ENCODE data around the gene ANKRD52. TPM values are rescaled to one million over a fixed set of nuclear protein-coding genes. Genes with fewer than 3 reads are reported as not detected.

ANKRD52 gene
- total and polyA plus RNA-seq, 10 of the 15 experiments (the other 5 are each of a cell fraction or from before 2014, with no cell fraction given) = 0.90 to 55.3 (median 16.1) TPM

DNA sequence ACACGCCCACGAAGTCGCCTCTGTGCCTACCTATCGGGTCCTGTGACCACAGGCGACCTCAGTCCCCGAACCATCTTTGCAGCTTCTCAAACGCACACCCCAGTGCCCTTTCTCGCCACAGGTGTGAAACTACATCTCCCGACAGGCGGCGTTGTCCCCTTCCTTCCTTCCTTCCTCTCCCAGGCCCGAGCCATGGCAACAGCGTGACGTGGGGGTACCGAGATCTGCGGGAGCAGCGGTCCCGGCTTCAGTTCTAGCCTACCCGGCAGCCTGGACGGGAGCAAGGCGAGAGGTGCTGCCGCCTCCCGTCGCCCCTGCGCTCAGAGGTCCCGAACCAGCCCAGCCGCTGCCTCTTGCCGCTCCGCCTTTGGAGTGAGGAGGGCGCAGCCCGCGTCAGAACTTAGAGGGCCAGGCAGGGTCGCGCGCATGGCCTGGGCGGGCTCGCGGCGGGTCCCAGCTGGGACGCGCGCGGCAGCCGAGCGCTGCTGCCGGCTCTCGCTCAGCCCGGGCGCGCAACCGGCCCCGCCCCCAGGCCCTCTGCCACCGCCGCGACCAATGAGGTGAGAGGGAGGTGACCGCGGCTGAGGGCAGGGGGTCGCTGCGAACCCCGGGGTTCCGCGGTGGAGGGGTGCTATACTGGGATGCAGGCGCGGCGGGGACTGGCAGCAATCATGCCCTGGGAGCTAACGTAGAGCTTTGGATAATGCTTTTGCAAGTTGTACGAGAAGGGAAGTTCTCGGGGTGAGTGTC lies 8.7 kb upstream of the ANKRD52 start, which contains the start of gene COQ10A:
Gene COQ10A (plus strand): TSS at position 250 of the 750 bp plus-strand sequence. CDS start 177 bp downstream, at position 427.
- ChIA-PET CTCF (interaction anchor here (0.7 to 4.5 kb wide), 13 partner anchors 9 to 197 kb away, joined by 3 to 25 read pairs (median 5); partner anchors contain the start of genes ANKRD52, CNPY2, RNF41 and STAT2), RAD21 (ENCODE audit: unreplicated experiment) (interaction anchor here (0.5 to 2.1 kb wide), 7 partner anchors 18 to 197 kb away, joined by 3 to 10 read pairs (median 5); partner anchors contain the start of genes RNF41 and SMARCC2), POLR2A (interaction anchor here (0.5 to 2.0 kb wide), 15 partner anchors 9 to 353 kb away, joined by 3 to 7 read pairs (median 3); partner anchors contain the start of genes RNF41 and ZC3H10), SMC1A (ENCODE audit: uncharacterized antibody, unreplicated experiment) (interaction anchor here (0.6 to 2.0 kb wide), 5 partner anchors 17 to 435 kb away, joined by 3 to 9 read pairs (median 3); partner anchors contain the start of gene STAT2)
- 2% methylated on average over 66 of the region's 68 CpGs for WGBS (ENCODE audit: insufficient coverage, insufficient replicate concordance, low lambda C conversion rate, missing lambda C conversion rate)
- peaks cover 0 to 2% of the 10 kb centered on the region in 2 experiments; a peak in 1 of 4 replicates for H3K36me3 ChIP-seq (ENCODE audit: control insufficient read depth in 2 of 2, insufficient read depth in 2 of 2, low read length in 1 of 2)
- H3K4me2 ChIP-seq (ENCODE audit: control insufficient read depth, insufficient read depth) = peak within 1 kb of the TSS; percentile 96
- peak; percentile 97 for ATAC-seq
- peak; percentile 18 for FAIRE-seq
- peak within 1 kb of the TSS; percentile 68 for H3K4me3 ChIP-seq
- peak within 1 kb of the TSS; percentile 98 for H2AFZ ChIP-seq (ENCODE audit: control insufficient read depth, low read depth, low read length)
- in situ Hi-C loops (cut with MboI) = no loop called here
- peaks cover 4% of the 10 kb centered on the region for H3K4me1 ChIP-seq (ENCODE audit: control insufficient read depth, insufficient read depth, low read length)
- intact Hi-C loops (cut with micrococcal nuclease; ENCODE audit: unreplicated experiment) = loop anchor here (2.0 to 10.0 kb wide), 2 partner anchors 34 to 198 kb away; partner anchors contain the start of genes CS and SPRYD4
- H3K9me3 ChIP-seq (replicated peaks; ENCODE audit: control insufficient read depth, insufficient read depth, low read length) = no peaks in the 10 kb centered on the region
- H3K27ac ChIP-seq (ENCODE audit: control insufficient read depth, insufficient read depth) = peak within 1 kb of the TSS; percentile 41
- H4K20me1 ChIP-seq (ENCODE audit: control insufficient read depth, insufficient read depth) = no peaks in the 10 kb centered on the region
- H3K9ac ChIP-seq (ENCODE audit: control insufficient read depth, insufficient read depth, low read length) = peak within 1 kb of the TSS; percentile 65
- no peaks in the 10 kb centered on the region for H3K27me3 ChIP-seq (replicated peaks in 1 of 2; ENCODE audit: control insufficient read depth in 2 of 2, insufficient read depth in 2 of 2, low read length in 1 of 2)
- no TSS peak for BruUV-seq (replicated peaks)
- H3K79me2 ChIP-seq (ENCODE audit: control insufficient read depth, insufficient read depth, low read length) = no peaks in the 10 kb centered on the region
- DNase-seq (ENCODE audit: low read depth, low spot score) = peak; percentile 48
- TF ChIP-seq ZSCAN29 (IDR thresholded peaks at IDR 0.05) = no peak
- TF ChIP-seq NFYA (IDR thresholded peaks at IDR 0.05; ENCODE audit: borderline replicate concordance, low read depth, low read length) = no peak
- peak; percentile 85 for TF ChIP-seq GATAD2B (conservative IDR thresholded peaks at IDR 0.05; ENCODE audit: low read depth)
- no peak for TF ChIP-seq KAT2A (conservative IDR thresholded peaks at IDR 0.05; ENCODE audit: control insufficient read depth, low read depth, low read length)
- TF ChIP-seq RAD51 (IDR thresholded peaks at IDR 0.05) = no peak
- TF ChIP-seq, protein P1, sequence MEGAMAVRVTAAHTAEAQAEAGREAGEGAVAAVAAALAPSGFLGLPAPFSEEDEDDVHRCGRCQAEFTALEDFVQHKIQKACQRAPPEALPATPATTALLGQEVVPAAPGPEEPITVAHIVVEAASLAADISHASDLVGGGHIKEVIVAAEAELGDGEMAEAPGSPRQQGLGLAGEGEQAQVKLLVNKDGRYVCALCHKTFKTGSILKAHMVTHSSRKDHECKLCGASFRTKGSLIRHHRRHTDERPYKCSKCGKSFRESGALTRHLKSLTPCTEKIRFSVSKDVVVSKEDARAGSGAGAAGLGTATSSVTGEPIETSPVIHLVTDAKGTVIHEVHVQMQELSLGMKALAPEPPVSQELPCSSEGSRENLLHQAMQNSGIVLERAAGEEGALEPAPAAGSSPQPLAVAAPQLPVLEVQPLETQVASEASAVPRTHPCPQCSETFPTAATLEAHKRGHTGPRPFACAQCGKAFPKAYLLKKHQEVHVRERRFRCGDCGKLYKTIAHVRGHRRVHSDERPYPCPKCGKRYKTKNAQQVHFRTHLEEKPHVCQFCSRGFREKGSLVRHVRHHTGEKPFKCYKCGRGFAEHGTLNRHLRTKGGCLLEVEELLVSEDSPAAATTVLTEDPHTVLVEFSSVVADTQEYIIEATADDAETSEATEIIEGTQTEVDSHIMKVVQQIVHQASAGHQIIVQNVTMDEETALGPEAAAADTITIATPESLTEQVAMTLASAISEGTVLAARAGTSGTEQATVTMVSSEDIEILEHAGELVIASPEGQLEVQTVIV (IDR thresholded peaks at IDR 0.05; ENCODE audit: borderline replicate concordance, partially characterized antibody) = no peak
- TF ChIP-seq CHD4 (IDR thresholded peaks at IDR 0.05) = no peak
- TF ChIP-seq SREBF2 (IDR thresholded peaks at IDR 0.05; ENCODE audit: low read length) = no peak
- TF ChIP-seq IKZF2 (IDR thresholded peaks at IDR 0.05) = peak; percentile 28 to 54; a peak in 2 of 4 replicates
- TF ChIP-seq LARP7 (IDR thresholded peaks at IDR 0.05) = peak; percentile 86
- peak; percentile 62 for TF ChIP-seq RUNX3 (IDR thresholded peaks at IDR 0.05; ENCODE audit: low read length)
- TF ChIP-seq MXI1 (IDR thresholded peaks at IDR 0.05; ENCODE audit: low read depth, low read length) = peak; percentile 83
- TF ChIP-seq MEF2A (IDR thresholded peaks at IDR 0.05; ENCODE audit: insufficient read depth, low read depth, low read length) = no peak
- no peak for TF ChIP-seq MYB (IDR thresholded peaks at IDR 0.05; ENCODE audit: borderline replicate concordance, low read depth, low read length)
- TF ChIP-seq, protein P2, sequence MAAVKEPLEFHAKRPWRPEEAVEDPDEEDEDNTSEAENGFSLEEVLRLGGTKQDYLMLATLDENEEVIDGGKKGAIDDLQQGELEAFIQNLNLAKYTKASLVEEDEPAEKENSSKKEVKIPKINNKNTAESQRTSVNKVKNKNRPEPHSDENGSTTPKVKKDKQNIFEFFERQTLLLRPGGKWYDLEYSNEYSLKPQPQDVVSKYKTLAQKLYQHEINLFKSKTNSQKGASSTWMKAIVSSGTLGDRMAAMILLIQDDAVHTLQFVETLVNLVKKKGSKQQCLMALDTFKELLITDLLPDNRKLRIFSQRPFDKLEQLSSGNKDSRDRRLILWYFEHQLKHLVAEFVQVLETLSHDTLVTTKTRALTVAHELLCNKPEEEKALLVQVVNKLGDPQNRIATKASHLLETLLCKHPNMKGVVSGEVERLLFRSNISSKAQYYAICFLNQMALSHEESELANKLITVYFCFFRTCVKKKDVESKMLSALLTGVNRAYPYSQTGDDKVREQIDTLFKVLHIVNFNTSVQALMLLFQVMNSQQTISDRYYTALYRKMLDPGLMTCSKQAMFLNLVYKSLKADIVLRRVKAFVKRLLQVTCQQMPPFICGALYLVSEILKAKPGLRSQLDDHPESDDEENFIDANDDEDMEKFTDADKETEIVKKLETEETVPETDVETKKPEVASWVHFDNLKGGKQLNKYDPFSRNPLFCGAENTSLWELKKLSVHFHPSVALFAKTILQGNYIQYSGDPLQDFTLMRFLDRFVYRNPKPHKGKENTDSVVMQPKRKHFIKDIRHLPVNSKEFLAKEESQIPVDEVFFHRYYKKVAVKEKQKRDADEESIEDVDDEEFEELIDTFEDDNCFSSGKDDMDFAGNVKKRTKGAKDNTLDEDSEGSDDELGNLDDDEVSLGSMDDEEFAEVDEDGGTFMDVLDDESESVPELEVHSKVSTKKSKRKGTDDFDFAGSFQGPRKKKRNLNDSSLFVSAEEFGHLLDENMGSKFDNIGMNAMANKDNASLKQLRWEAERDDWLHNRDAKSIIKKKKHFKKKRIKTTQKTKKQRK (IDR thresholded peaks at IDR 0.05; ENCODE audit: low read depth, low read length) = no peak
- TF ChIP-seq CREM (IDR thresholded peaks at IDR 0.05; ENCODE audit: low read depth) = peak; percentile 79
- TF ChIP-seq PAX8 (IDR thresholded peaks at IDR 0.05) = no peak

Data from GM12878 (cell line).